CD4-positive, alpha-beta T cell treated with Interleukin-12 subunit alpha and Interleukin-12 subunit beta, for 1 hour (primary cell): ENCODE measurements around the gene CAMK1D.
"Not testable (repeated sequence)": the region's sequence is repeated elsewhere in the genome, so short reads cannot be mapped to it uniquely, and the experiment has no call there.

Source experiments
- DNase-seq: peaks from one replicate; pipeline ENCODE4 v3.0.0-alpha.2; 2020

The CAMK1D gene

GRCh38 chr10:12707461-12708185 is 358.3 kb downstream of the CAMK1D start:
- DNase-seq: no peak

GRCh38 chr10:12709000-12709401 is 359.7 kb downstream of the CAMK1D start:
- no peak for DNase-seq

- DNase-seq: no peak
Observed at GRCh38 chr10:12709521-12709963, 360.2 kb downstream of the CAMK1D start.

- DNase-seq: no peak
Observed at GRCh38 chr10:12710157-12710556, 360.8 kb downstream of the CAMK1D start.

- peak; percentile 72 for DNase-seq
Observed at GRCh38 chr10:12710594-12711349, 361.4 kb downstream of the CAMK1D start.

GRCh38 chr10:12711350-12711708 is 362.0 kb downstream of the CAMK1D start:
- no peak for DNase-seq

- DNase-seq: no peak
Observed at GRCh38 chr10:12712293-12712983, 363.1 kb downstream of the CAMK1D start.

- DNase-seq: not testable (repeated sequence)
Observed at GRCh38 chr10:12712984-12713316, 363.6 kb downstream of the CAMK1D start.

- no peak for DNase-seq
Observed at GRCh38 chr10:12716042-12716441, 366.7 kb downstream of the CAMK1D start.

- DNase-seq: no peak
Observed at GRCh38 chr10:12717981-12718707, 368.8 kb downstream of the CAMK1D start.

- DNase-seq: no peak
Observed at GRCh38 chr10:12719365-12719764, 370.0 kb downstream of the CAMK1D start.

- DNase-seq: no peak
Observed at GRCh38 chr10:12720217-12720981, 371.1 kb downstream of the CAMK1D start.

- no peak for DNase-seq
Observed at GRCh38 chr10:12721334-12721733, 372.0 kb downstream of the CAMK1D start.

GRCh38 chr10:12723220-12723619 is 373.9 kb downstream of the CAMK1D start:
- DNase-seq: no peak

GRCh38 chr10:12724807-12725579 is 375.6 kb downstream of the CAMK1D start:
- no peak for DNase-seq

- DNase-seq: not testable (repeated sequence)
Observed at GRCh38 chr10:12725580-12725888, 376.2 kb downstream of the CAMK1D start.

GRCh38 chr10:12726971-12727831 is 377.9 kb downstream of the CAMK1D start:
- DNase-seq: no peak

GRCh38 chr10:12727832-12728215 is 378.5 kb downstream of the CAMK1D start:
- no peak for DNase-seq

- DNase-seq: no peak
Observed at GRCh38 chr10:12728494-12728893, 379.1 kb downstream of the CAMK1D start.

- DNase-seq: no peak
Observed at GRCh38 chr10:12729885-12730284, 380.5 kb downstream of the CAMK1D start.
